ENCODE measurements around the gene HDAC1.

Gene HDAC1

DNA sequence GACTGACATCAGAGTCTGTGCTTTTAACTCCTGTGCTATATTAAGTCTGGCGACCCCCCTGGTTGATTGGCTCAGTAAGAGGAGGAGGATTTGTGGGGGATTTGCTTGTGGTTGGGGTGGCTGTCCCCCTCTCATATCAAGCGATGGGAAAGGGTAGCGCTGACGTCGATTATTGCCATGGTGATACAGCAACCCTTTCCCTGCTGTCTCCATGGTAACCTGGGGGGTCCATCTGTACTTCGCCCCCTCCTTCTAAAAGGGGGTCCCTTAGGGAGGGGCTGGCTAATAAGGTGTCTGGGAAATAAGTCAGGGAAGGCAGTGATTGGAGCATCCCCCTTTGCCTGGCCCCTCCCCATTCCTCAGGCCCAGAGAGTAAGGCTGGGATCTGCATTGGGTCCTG is 65.7 kb downstream of the HDAC1 start:
- no peak overlapping the region for H3K4me3 ChIP-seq (ENCODE audit: low read depth, low read length)
- TF ChIP-seq, protein P1, sequence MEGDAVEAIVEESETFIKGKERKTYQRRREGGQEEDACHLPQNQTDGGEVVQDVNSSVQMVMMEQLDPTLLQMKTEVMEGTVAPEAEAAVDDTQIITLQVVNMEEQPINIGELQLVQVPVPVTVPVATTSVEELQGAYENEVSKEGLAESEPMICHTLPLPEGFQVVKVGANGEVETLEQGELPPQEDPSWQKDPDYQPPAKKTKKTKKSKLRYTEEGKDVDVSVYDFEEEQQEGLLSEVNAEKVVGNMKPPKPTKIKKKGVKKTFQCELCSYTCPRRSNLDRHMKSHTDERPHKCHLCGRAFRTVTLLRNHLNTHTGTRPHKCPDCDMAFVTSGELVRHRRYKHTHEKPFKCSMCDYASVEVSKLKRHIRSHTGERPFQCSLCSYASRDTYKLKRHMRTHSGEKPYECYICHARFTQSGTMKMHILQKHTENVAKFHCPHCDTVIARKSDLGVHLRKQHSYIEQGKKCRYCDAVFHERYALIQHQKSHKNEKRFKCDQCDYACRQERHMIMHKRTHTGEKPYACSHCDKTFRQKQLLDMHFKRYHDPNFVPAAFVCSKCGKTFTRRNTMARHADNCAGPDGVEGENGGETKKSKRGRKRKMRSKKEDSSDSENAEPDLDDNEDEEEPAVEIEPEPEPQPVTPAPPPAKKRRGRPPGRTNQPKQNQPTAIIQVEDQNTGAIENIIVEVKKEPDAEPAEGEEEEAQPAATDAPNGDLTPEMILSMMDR (IDR thresholded peaks at IDR 0.05; ENCODE audit: low read depth, low read length), result no peak

DNA sequence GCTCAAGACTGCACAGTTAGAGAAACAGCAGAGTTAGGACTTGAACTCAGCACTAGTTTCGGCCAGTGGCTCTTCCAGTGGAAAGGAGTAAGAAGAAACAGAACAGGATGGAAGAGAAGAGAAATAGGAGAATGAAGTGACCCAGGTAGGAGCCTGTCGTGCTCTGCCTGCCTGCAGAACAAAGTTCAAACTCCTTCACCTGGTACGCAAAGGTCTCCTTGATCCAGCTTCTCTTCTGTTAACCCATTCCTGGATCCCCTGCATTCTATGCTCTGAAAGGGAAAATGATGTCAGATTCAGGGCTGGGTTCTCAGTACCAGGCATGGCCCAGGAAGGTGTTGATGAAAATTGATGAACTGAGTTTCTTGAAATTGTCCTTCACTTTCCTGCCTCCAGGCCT is 66.6 kb downstream of the HDAC1 start:
- TF ChIP-seq, protein P1 (IDR thresholded peaks at IDR 0.05; ENCODE audit: low read depth, low read length), result no peak
- H3K4me3 ChIP-seq (ENCODE audit: low read depth, low read length), result no peak overlapping the region

DNA sequence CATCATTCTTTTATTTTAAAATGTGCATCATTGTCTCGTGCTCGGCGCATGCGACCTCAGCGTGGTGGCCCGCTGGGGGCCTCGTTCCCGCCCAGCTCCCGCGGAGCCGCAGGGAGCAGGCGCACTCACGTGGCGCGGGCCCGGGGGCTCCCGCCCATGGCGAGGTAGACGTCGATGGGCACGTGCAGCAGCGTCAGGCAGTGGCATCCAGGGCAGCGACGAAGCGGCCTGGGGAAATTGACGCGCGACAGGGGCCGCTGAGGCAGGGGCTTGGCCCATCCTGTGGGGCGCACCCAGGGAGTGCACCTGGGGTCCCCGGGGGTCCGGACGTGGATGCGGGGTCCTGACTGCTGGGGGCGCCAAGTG is 69.4 kb downstream of the HDAC1 start:
- TF ChIP-seq, protein P1 (IDR thresholded peaks at IDR 0.05; ENCODE audit: low read depth, low read length), result no peak
- H3K4me3 ChIP-seq (ENCODE audit: low read depth, low read length), result no peak overlapping the region

DNA sequence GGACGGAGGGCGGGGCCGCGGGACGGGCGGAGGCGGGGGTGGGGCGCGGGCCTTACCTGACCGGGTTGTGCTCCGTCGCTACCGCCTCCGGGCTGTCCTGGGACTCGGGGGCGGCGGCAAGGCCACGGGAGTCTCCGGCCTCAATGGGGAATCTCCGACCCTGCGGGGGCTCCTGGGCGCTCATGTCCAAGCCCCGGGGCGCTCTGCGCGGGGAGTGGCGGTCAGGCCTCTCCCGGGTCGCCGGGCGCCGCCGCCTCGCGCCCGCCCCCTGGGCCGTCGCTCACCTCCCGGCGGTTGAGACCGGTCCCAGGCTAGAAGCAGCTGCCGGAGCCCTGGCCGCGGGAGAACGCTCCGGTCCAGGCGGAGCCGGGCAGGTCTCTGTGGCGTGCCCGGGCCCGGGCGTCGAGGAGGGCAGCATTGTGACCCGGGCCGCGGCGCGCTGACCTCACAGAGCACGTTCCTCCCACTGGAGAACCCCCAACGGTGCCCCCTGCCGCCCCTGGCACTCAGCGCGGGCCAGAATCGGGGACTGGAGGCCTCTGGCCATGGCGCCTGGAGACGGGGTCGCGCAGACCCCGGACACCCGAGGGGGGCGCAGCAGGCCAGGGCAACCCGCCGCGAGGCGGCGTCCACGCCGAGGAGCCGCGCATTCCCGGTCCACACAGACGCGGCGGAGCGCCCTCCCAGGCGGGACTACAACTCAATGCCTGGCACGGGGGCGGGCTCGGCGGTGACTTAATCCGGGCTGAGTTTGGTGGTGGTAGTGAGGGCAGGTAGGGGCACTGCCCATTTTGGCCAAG is 70.0 kb downstream of the HDAC1 start:
- TF ChIP-seq, protein P1 (IDR thresholded peaks at IDR 0.05; ENCODE audit: low read depth, low read length), result no peak
- no peak overlapping the region for H3K4me3 ChIP-seq (ENCODE audit: low read depth, low read length)

DNA sequence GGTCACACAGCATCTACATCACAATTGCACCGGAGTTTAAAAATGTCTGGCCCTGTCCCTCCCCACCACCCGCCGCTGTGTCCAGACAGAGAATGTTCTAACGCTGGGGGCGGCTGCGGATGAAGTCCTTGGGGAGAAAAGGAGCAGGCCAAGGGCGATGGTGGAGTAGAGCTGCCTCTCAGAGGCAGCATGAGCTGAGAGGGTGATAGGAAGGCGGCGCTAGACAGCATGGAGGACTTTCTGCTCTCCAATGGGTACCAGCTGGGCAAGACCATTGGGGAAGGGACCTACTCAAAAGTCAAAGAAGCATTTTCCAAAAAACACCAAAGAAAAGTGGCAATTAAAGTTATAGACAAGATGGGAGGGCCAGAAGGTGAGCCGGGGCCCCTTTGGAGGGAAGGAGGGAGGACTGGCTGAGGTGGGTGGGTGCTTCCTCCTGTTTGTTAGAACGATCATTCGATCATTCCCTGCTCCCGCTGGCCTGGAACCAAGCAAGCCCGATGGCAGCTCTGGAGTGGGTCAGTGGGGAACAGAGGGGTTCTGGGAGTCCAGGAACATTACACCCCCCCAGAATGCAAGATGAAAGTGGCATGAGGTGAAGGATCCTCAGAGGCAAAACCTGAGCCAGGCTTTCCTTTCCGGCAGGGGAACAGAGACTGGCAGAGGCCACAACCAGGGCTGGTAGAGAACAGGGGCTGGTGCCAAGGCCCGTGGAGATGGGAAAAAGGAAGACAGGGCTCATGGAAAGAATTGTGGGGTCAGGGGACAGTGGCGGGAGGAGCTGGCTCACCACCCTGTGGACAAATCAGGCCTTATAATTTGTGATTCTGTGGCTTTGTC is 70.8 kb downstream of the HDAC1 start, which contains the start of the genes FAM229A and TSSK3:
TSS of gene FAM229A (minus strand) at position 12 of the 840 bp plus-strand sequence. CDS start 394 bp downstream, outside the sequence.
TSS of gene TSSK3 (plus strand) at position 66 of the 840 bp plus-strand sequence. CDS start at position 229, 163 bp downstream.
- no peak within 1 kb of the TSS for H3K4me3 ChIP-seq (ENCODE audit: low read depth, low read length)
- TF ChIP-seq, protein P1 (IDR thresholded peaks at IDR 0.05; ENCODE audit: low read depth, low read length), result no peak

DNA sequence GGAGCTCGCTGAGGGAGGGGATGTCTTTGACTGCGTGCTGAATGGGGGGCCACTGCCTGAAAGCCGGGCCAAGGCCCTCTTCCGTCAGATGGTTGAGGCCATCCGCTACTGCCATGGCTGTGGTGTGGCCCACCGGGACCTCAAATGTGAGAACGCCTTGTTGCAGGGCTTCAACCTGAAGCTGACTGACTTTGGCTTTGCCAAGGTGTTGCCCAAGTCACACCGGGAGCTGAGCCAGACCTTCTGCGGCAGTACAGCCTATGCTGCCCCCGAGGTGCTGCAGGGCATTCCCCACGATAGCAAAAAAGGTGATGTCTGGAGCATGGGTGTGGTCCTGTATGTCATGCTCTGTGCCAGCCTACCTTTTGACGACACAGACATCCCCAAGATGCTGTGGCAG is 71.8 kb downstream of the HDAC1 start:
- no peak overlapping the region for H3K4me3 ChIP-seq (ENCODE audit: low read depth, low read length)
- TF ChIP-seq, protein P1 (IDR thresholded peaks at IDR 0.05; ENCODE audit: low read depth, low read length), result no peak

DNA sequence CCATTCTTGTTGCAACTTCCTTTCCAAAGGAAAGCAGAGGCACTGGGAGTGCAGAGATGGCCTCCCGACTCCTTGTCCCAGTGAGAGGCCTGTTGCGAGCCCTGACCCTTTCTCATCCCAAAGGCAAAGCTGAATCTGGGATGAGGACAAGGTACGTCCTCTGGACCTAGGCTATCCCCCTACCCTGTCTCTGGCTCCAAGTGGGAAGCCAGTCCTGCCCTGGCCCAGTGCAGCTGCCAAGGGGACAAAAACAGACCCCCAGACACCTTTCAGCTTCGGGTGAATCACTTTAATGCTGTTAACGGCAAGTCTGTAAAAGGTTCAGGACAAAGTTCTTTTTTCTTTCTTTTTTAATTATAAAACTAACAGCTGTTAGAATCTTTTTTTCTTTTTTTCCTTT is 73.0 kb downstream of the HDAC1 start:
- TF ChIP-seq, protein P1 (IDR thresholded peaks at IDR 0.05; ENCODE audit: low read depth, low read length), result no peak
- no peak overlapping the region for H3K4me3 ChIP-seq (ENCODE audit: low read depth, low read length)
